ENCODE data around the gene RWDD1.
A peak's percentile ranks its signal among the peaks of the same experiment; 100 is the strongest.

RWDD1 gene

GRCh38 chr6:116568821-116569755 is 2.2 kb upstream of the RWDD1 start:
- H3F3A ChIP-seq (ENCODE audit: control insufficient read depth, insufficient read depth), result no peaks in the 10 kb centered on the region; the same call in 1 of the 2 replicates
- TF ChIP-seq EZH2phosphoT487 (IDR thresholded peaks at IDR 0.05; ENCODE audit: borderline replicate concordance, low read length) (no peak), CTCF (IDR thresholded peaks at IDR 0.05; ENCODE audit: low read depth, low read length, poor library complexity, severe bottlenecking) (no peak)
- no peak overlapping the region for H3K27ac ChIP-seq (ENCODE audit: low read depth, low read length)

DNA sequence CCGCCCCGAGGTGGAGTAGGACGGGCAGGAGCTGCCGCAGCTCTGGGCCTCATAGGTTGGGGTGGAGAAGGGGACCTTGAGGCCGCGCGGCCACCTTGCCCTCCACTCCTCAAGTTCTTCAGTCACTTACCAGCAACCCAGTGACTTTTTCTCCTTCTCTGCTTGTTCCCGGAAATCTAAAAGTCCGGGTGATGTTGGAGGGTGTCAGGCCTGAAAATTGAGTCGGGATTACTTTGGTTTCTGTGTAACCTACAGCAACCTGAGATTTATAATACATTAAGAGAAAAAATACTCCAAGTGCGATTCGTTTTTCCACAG is 338 bp downstream of the RWDD1 start:
- Histone ChIP-seq H3K9me2 (replicated peaks; ENCODE audit: control insufficient read depth, low read length) (no peaks in the 10 kb centered on the region), H3K79me2 (ENCODE audit: control insufficient read depth, low read length) (peaks cover 69% of the 10 kb centered on the region), H3K9me3 (ENCODE audit: control insufficient read depth, insufficient read depth, low read length) (no peaks in the 10 kb centered on the region), H3F3A (ENCODE audit: control insufficient read depth, insufficient read depth) (no peaks in the 10 kb centered on the region; the same call in 1 of the 2 replicates), H3K27me3 (ENCODE audit: control insufficient read depth, low read length) (peaks cover under 1% of the 10 kb centered on the region; the same call in 1 of the 2 replicates), H3K36me3 (ENCODE audit: control insufficient read depth, low read length) (peaks cover 42% of the 10 kb centered on the region), H3K4me1 (ENCODE audit: control insufficient read depth, low read length) (peaks cover 35% of the 10 kb centered on the region), H3K4me3 (ENCODE audit: low read length) (peak overlapping the region; percentile 96), H3K27ac (ENCODE audit: low read depth, low read length) (peak overlapping the region; percentile 58), H3K4me2 (ENCODE audit: low read length) (peak overlapping the region; percentile 86), H4K20me1 (ENCODE audit: control insufficient read depth, insufficient read depth, low read depth, low read length) (peaks cover 7% of the 10 kb centered on the region)
- TF ChIP-seq CTCF (IDR thresholded peaks at IDR 0.05; ENCODE audit: low read depth, low read length, poor library complexity, severe bottlenecking), result no peak
- TF ChIP-seq EZH2phosphoT487 (IDR thresholded peaks at IDR 0.05; ENCODE audit: borderline replicate concordance, low read length), result no peak

More at GRCh38 chr6:116568821-116569755, 2.2 kb upstream of the RWDD1 start:
- peaks cover 18% of the 10 kb centered on the region for H3K36me3 ChIP-seq (ENCODE audit: control insufficient read depth, low read length)
- peak overlapping the region; percentile 75 for H3K4me2 ChIP-seq (ENCODE audit: low read length)
- H3K27me3 ChIP-seq (ENCODE audit: control insufficient read depth, low read length), result peaks cover 21% of the 10 kb centered on the region
- H3K4me3 ChIP-seq (ENCODE audit: low read length), result peak overlapping the region; percentile 96
- H3K79me2 ChIP-seq (ENCODE audit: control insufficient read depth, low read length), result peaks cover 44% of the 10 kb centered on the region
- H4K20me1 ChIP-seq (ENCODE audit: control insufficient read depth, insufficient read depth, low read depth, low read length), result peaks cover 7% of the 10 kb centered on the region
- H3K4me1 ChIP-seq (ENCODE audit: control insufficient read depth, low read length), result peaks cover 39% of the 10 kb centered on the region
- H3K9me3 ChIP-seq (ENCODE audit: control insufficient read depth, insufficient read depth, low read length), result no peaks in the 10 kb centered on the region
- no peaks in the 10 kb centered on the region for H3K9me2 ChIP-seq (replicated peaks; ENCODE audit: control insufficient read depth, low read length)

DNA sequence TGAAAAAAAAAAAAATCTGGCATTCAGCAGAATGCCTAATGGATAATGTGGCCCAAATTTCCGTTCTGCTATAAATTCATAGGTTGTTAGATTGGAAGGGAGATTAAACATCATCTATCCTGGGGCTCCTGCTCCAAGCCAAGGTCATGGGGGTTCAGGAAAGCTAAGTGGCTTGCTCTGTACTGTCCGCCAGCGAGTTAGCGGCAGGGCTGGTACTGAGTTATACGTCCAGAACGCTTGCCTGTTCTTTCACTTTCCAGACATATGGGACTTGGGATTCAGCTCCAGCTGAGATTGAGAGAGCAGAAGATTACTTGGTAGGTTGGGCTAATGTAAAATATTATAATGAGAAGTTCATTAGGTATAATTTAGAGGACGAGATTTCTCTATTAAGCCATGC is 858 bp downstream of the RWDD1 start:
- H3K9me2 ChIP-seq (replicated peaks; ENCODE audit: control insufficient read depth, low read length), result no peaks in the 10 kb centered on the region
- TF ChIP-seq EZH2phosphoT487 (IDR thresholded peaks at IDR 0.05; ENCODE audit: borderline replicate concordance, low read length), result no peak
- TF ChIP-seq CTCF (IDR thresholded peaks at IDR 0.05; ENCODE audit: low read depth, low read length, poor library complexity, severe bottlenecking), result no peak
- H3F3A ChIP-seq (ENCODE audit: control insufficient read depth, insufficient read depth), result no peaks in the 10 kb centered on the region; the same call in 1 of the 2 replicates
- peak overlapping the region; percentile 96 for H3K4me3 ChIP-seq (ENCODE audit: low read length)
- peaks cover 35% of the 10 kb centered on the region for H3K4me1 ChIP-seq (ENCODE audit: control insufficient read depth, low read length)
- peaks cover 74% of the 10 kb centered on the region for H3K79me2 ChIP-seq (ENCODE audit: control insufficient read depth, low read length)
- peaks cover 47% of the 10 kb centered on the region for H3K36me3 ChIP-seq (ENCODE audit: control insufficient read depth, low read length)
- H3K4me2 ChIP-seq (ENCODE audit: low read length), result peak overlapping the region; percentile 86
- peaks cover 7% of the 10 kb centered on the region for H4K20me1 ChIP-seq (ENCODE audit: control insufficient read depth, insufficient read depth, low read depth, low read length)
- H3K27ac ChIP-seq (ENCODE audit: low read depth, low read length), result peak overlapping the region; percentile 58; the same call in 1 of the 2 replicates
- H3K27me3 ChIP-seq (ENCODE audit: control insufficient read depth, low read length), result no peaks in the 10 kb centered on the region
- no peaks in the 10 kb centered on the region for H3K9me3 ChIP-seq (ENCODE audit: control insufficient read depth, insufficient read depth, low read length)
